Measurements from ENCODE around the gene PAWR. TPM values are rescaled to one million over a fixed set of nuclear protein-coding genes. Genes with fewer than 3 reads are reported as not detected.
"Not testable (repeated sequence)": the region's sequence is repeated elsewhere in the genome, so short reads cannot be mapped to it uniquely, and the experiment has no call there.

Gene PAWR
- total and polyA plus RNA-seq, 9 of the 15 experiments (the other 6 are each of a cell fraction or from before 2014, with no cell fraction given): 0.82 TPM; not detected in 8

GRCh38 chr12:79648881-79649280 is 41.9 kb downstream of the PAWR start:
- H3K9ac ChIP-seq (ENCODE audit: insufficient read depth in 1 of 2, low read depth in 2 of 2, low read length in 2 of 2): no peak overlapping the region
- no peaks in the 10 kb centered on the region for H3K9me1 ChIP-seq (ENCODE audit: control insufficient read depth, insufficient read depth, low read length)
- no peak overlapping the region for H2AFZ ChIP-seq (ENCODE audit: low read depth, low read length)
- no peak overlapping the region for H3K4me3 ChIP-seq
- FAIRE-seq (no peak), ATAC-seq (no peak), DNase-seq (ENCODE audit: extremely low read depth in 1 of 4, low spot score in 3 of 4) (no peak)
- TF ChIP-seq FUS (optimal IDR thresholded peaks at IDR 0.05; ENCODE audit: low read depth, low read length) (no peak), TAL1 (IDR thresholded peaks at IDR 0.05) (no peak), ZNF232 (CRISPR knock-in tag; IDR thresholded peaks at IDR 0.05) (no peak), BRF2 (IDR thresholded peaks at IDR 0.05; ENCODE audit: borderline replicate concordance, insufficient read depth, insufficient read length) (no peak), ZNF507 (tag; conservative IDR thresholded peaks at IDR 0.05) (no peak), TCF3 (CRISPR knock-in tag; IDR thresholded peaks at IDR 0.05) (no peak), ZNF699 (CRISPR knock-in tag; IDR thresholded peaks at IDR 0.05; ENCODE audit: insufficient replicate concordance) (no peak), FOSL1 (tag; conservative IDR thresholded peaks at IDR 0.05) (no peak), ZNF3 (CRISPR knock-in tag; IDR thresholded peaks at IDR 0.05) (no peak), GTF2E2 (tag; IDR thresholded peaks at IDR 0.05) (no peak), MBD2 (IDR thresholded peaks at IDR 0.05; ENCODE audit: borderline replicate concordance, low read depth) (no peak), NFIC (IDR thresholded peaks at IDR 0.05) (no peak), HMGN3 (IDR thresholded peaks at IDR 0.05; ENCODE audit: borderline replicate concordance, extremely low read depth, insufficient read length, low read depth, low read length) (no peak)
- no TSS peak for BruUV-seq (replicated peaks)
- no peaks in the 10 kb centered on the region for H3K27me3 ChIP-seq (ENCODE audit: control insufficient read depth in 2 of 2, insufficient read depth in 2 of 2, low read length in 2 of 2)
- intact Hi-C loops (cut with micrococcal nuclease): no loop called here
- H3K4me1 ChIP-seq (replicated peaks in 1 of 2; ENCODE audit: control insufficient read depth in 2 of 2, insufficient read depth in 2 of 2, low read length in 2 of 2): no peaks in the 10 kb centered on the region
- no peaks in the 10 kb centered on the region for H3K9me3 ChIP-seq (replicated peaks; ENCODE audit: control insufficient read depth, insufficient read depth, low read depth, low read length)
- in situ Hi-C loops (cut with MboI): no loop called here
- WGBS (ENCODE audit: insufficient coverage, low coverage, missing lambda C conversion rate): 0% methylated on average over 1 of the region's 1 CpG
- ChIA-PET CTCF (ENCODE audit: low intra/inter-chr PET ratio) (no interaction called here), POLR2A (no interaction called here)
- H3K36me3 ChIP-seq (ENCODE audit: control insufficient read depth, insufficient read depth, low read length): no peaks in the 10 kb centered on the region
- H3K27ac ChIP-seq (ENCODE audit: extremely low read depth, low read depth, low read length): no peak overlapping the region
- H3K4me2 ChIP-seq (ENCODE audit: insufficient read depth, low read length): no peak overlapping the region
- H3K79me2 ChIP-seq (ENCODE audit: control insufficient read depth, insufficient read depth, low read length): no peaks in the 10 kb centered on the region
- no peaks in the 10 kb centered on the region for H4K20me1 ChIP-seq (replicated peaks; ENCODE audit: control insufficient read depth, insufficient read depth, low read length)

- FAIRE-seq; H3K4me1 ChIP-seq (replicated peaks in 1 of 2; ENCODE audit: control insufficient read depth in 2 of 2, insufficient read depth in 2 of 2, low read length in 2 of 2); H3K4me2 ChIP-seq (ENCODE audit: insufficient read depth, low read length); H3K4me3 ChIP-seq; H3K9me3 ChIP-seq (replicated peaks; ENCODE audit: control insufficient read depth, insufficient read depth, low read depth, low read length); H3K27ac ChIP-seq (ENCODE audit: extremely low read depth, low read depth, low read length); in situ Hi-C loops (cut with MboI); H2AFZ ChIP-seq (ENCODE audit: low read depth, low read length); H3K9me1 ChIP-seq (ENCODE audit: control insufficient read depth, insufficient read depth, low read length); H4K20me1 ChIP-seq (replicated peaks; ENCODE audit: control insufficient read depth, insufficient read depth, low read length); H3K9ac ChIP-seq (ENCODE audit: insufficient read depth in 1 of 2, low read depth in 2 of 2, low read length in 2 of 2); DNase-seq (ENCODE audit: extremely low read depth in 1 of 4, low spot score in 3 of 4); BruUV-seq (replicated peaks); H3K36me3 ChIP-seq (ENCODE audit: control insufficient read depth, insufficient read depth, low read length); POLR2A ChIA-PET; intact Hi-C loops (cut with micrococcal nuclease); H3K27me3 ChIP-seq (ENCODE audit: control insufficient read depth in 2 of 2, insufficient read depth in 2 of 2, low read length in 2 of 2); ATAC-seq; H3K79me2 ChIP-seq (ENCODE audit: control insufficient read depth, insufficient read depth, low read length); CTCF ChIA-PET (ENCODE audit: low intra/inter-chr PET ratio): not testable (repeated sequence)
- WGBS (ENCODE audit: insufficient coverage, low coverage, missing lambda C conversion rate): 0% methylated on average over 4 of the region's 4 CpGs
Observed at GRCh38 chr12:79646843-79647242, 43.9 kb downstream of the PAWR start.

Data from K562 (cell line).